OCI-LY7 (cell line): ENCODE data around the gene TTC9C. TPM values are rescaled to one million over a fixed set of nuclear protein-coding genes. Genes with fewer than 3 reads are reported as not detected.

Experiments used
- BruUV-seq: library from RNA; stranded (reverse); fragments of 400-500 nt; replicated peaks from 2 replicates; lab custom pipeline; 2021; lab: Mats Ljungman, UMichigan
- CTCF ChIA-PET: fragments of 300-600 bp; sonication (Branson Sonifier 250); formaldehyde crosslinking; loops from one replicate; lab custom pipeline; 2022; ENCODE audit warnings: antibody characterized with exemption; ENCODE audit not compliant: unreplicated experiment; lab: Charles Lee
- POLR2A ChIA-PET: fragments of 300-600 bp; sonication (Branson Sonifier 250); formaldehyde crosslinking; loops from one replicate; lab custom pipeline; 2022; ENCODE audit warnings: antibody characterized with exemption; lab: Charles Lee
- DNase-seq: peaks from one replicate; pipeline ENCODE4 v3.0.0-alpha.2; 2015; ENCODE audit warnings: low spot score
- H2AFZ ChIP-seq: fragments of 200-600 bp; sonication (generic), shearing (Covaris generic); 2 replicates; pipeline ENCODE4 v1.6.1; 2014; ENCODE audit warnings: mild to moderate bottlenecking, antibody characterized with exemption, low read length, moderate library complexity
- H3K27ac ChIP-seq: fragments of 200-600 bp; sonication (generic); 2 replicates; pipeline ENCODE4 v1.5.1; 2014; ENCODE audit warnings: mixed run types, low read depth, mild to moderate bottlenecking, moderate library complexity, low read length, inconsistent platforms; ENCODE audit not compliant: poor library complexity, severe bottlenecking
- H3K36me3 ChIP-seq: fragments of 200-600 bp; sonication (generic); 2 replicates; pipeline ENCODE4 v1.6.1; 2014; ENCODE audit warnings: mild to moderate bottlenecking, antibody characterized with exemption, low read length, moderate library complexity, mixed read lengths; ENCODE audit not compliant: insufficient read depth
- H3K4me1 ChIP-seq: fragments of 200-600 bp; sonication (generic); 2 replicates; pipeline ENCODE4 v1.5.1; 2014; ENCODE audit warnings: mild to moderate bottlenecking, low read length; ENCODE audit not compliant: insufficient read depth, poor library complexity, severe bottlenecking
- H3K4me2 ChIP-seq: fragments of 200-600 bp; sonication (generic); 2 replicates; pipeline ENCODE4 v1.6.1; 2014; ENCODE audit warnings: mild to moderate bottlenecking, low read length
- H3K4me3 ChIP-seq: fragments of 200-600 bp; sonication (generic); 2 replicates; pipeline ENCODE4 v1.5.1; 2014; ENCODE audit warnings: mild to moderate bottlenecking, low read depth, low read length; ENCODE audit not compliant: poor library complexity, severe bottlenecking
- H3K79me2 ChIP-seq: fragments of 200-600 bp; sonication (generic); 2 replicates; pipeline ENCODE4 v1.6.1; 2016; ENCODE audit warnings: low read depth, mild to moderate bottlenecking, low read length, moderate library complexity, mixed read lengths; ENCODE audit not compliant: insufficient read depth
- H3K9me2 ChIP-seq: fragments of 200-600 bp; sonication (generic); 2 replicates; pipeline ENCODE4 v1.6.1; 2016; ENCODE audit warnings: mild to moderate bottlenecking, low read length, mixed read lengths; ENCODE audit not compliant: insufficient read depth
- H3K9me3 ChIP-seq: fragments of 200-600 bp; sonication (generic); 2 replicates; pipeline ENCODE4 v1.6.1; 2014; ENCODE audit warnings: mild to moderate bottlenecking, mixed run types, low read length, mixed read lengths
- H4K20me1 ChIP-seq: fragments of 200-600 bp; sonication (generic); 2 replicates; pipeline ENCODE4 v1.6.1; 2014; ENCODE audit warnings: mild to moderate bottlenecking, antibody characterized with exemption, low read length, moderate library complexity, mixed read lengths; ENCODE audit not compliant: insufficient read depth
- CTCF ChIP-seq: fragments of 200-600 bp; sonication (generic); conservative IDR thresholded peaks from 2 replicates; pipeline ENCODE4 v1.5.1; 2014; ENCODE audit warnings: mild to moderate bottlenecking, antibody characterized with exemption, low read length, moderate library complexity, mixed read lengths
- EZH2phosphoT487 ChIP-seq: fragments of 200-600 bp; sonication (generic); IDR thresholded peaks from 2 replicates; pipeline ENCODE4 v1.6.1; 2018; ENCODE audit warnings: low read depth, borderline replicate concordance, mild to moderate bottlenecking, mixed run types, antibody characterized with exemption, low read length, moderate library complexity, mixed read lengths
- intact Hi-C: fragments of 100-400 bp; cut with micrococcal nuclease; formaldehyde crosslinking; loops from one replicate; pipeline ENCODE4 v1.10.0; 2022; ENCODE audit not compliant: unreplicated experiment
- total RNA-seq, 2 experiments: library from RNA; depleted of rRNA in 1 of 2; stranded (reverse); fragments of >200 nt in 1 of 2; shearing (Covaris generic) in 1 of 2; gene quantifications; 2 replicates each; pipeline ENCODE4 v1.2.3, GENCODE V29; 2014 to 2022

TTC9C gene
- total RNA-seq, 2 experiments from 2014 or later: 51.7 to 70.2 TPM

- intact Hi-C loops: loop anchor here (2.0 kb wide), 1 partner anchor 19 kb away; the partner anchor contains the start of gene HNRNPUL2
- no TSS peak for BruUV-seq
These were observed 20.9 kb upstream of the TTC9C start, which contains the start of the genes BSCL2 and GNG3 for GRCh38 chr11:62707277-62707861. BSCL2 (minus strand) TSS chr11:62707424; CDS start chr11:62707195, 229 bp downstream. GNG3 (plus strand) TSS chr11:62707676; CDS start chr11:62708296, 620 bp downstream.

DNA sequence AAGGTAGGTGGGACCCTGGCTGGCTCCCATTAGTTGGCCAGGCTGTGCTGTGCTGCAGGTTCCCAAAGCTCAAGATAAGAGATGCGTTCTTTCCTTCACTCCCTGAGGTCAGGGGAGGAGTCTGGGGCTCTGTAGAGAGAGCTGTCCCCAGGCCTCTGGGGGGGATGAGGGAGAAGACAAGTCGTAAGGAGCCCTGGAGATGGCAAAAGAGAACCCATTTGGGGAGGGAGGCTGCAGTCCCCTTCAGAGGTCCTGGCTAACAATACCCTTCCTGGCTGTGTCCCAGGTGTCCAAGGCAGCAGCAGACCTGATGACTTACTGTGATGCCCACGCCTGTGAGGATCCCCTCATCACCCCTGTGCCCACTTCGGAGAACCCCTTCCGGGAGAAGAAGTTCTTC lies 19.9 kb upstream of the TTC9C start:
- H3K9me3 ChIP-seq: no peaks in the 10 kb centered on the region
- H3K36me3 ChIP-seq: peaks cover 93% of the 10 kb centered on the region
- TF ChIP-seq CTCF (no peak), EZH2phosphoT487 (no peak)
- no TSS peak for BruUV-seq
- no peak overlapping the region for H2AFZ ChIP-seq
- no peaks in the 10 kb centered on the region for H4K20me1 ChIP-seq
- H3K79me2 ChIP-seq: no peaks in the 10 kb centered on the region
- H3K9me2 ChIP-seq: no peaks in the 10 kb centered on the region
- peak overlapping the region; percentile 83 for H3K4me2 ChIP-seq
- peak overlapping the region; percentile 73 for H3K27ac ChIP-seq
- H3K4me1 ChIP-seq: peaks cover 52% of the 10 kb centered on the region
- DNase-seq: no peak
- ChIA-PET POLR2A (interaction anchor here (0.5 to 1.6 kb wide), 5 partner anchors 11 to 65 kb away, joined by 3 to 6 read pairs (median 4); partner anchors contain the start of genes C11orf98, CSKMT, HNRNPUL2 and TTC9C), CTCF (no interaction called here)
- peak overlapping the region; percentile 65 for H3K4me3 ChIP-seq
- intact Hi-C loops: no loop called here

More at GRCh38 chr11:62707277-62707861, 20.9 kb upstream of the TTC9C start, which contains the start of the genes BSCL2 and GNG3:
- CTCF ChIA-PET: no interaction called here
- Histone ChIP-seq H3K4me2 (peak within 1 kb of the TSS; percentile 94), H3K9me2 (no peaks in the 10 kb centered on the region), H3K79me2 (no peaks in the 10 kb centered on the region), H3K4me3 (peak within 1 kb of the TSS; percentile 73), H4K20me1 (no peaks in the 10 kb centered on the region), H3K9me3 (no peaks in the 10 kb centered on the region), H3K4me1 (peaks cover 44% of the 10 kb centered on the region), H3K36me3 (peaks cover 93% of the 10 kb centered on the region), H2AFZ (no peak within 1 kb of the TSS), H3K27ac (peak within 1 kb of the TSS; percentile 73)
- no peak for DNase-seq
- POLR2A ChIA-PET: interaction anchor here (0.8 to 1.6 kb wide), 3 partner anchors 20 to 36 kb away, joined by 3 to 5 read pairs (median 3); partner anchors contain the start of genes HNRNPUL2, TTC9C and UQCC3
- no peak for TF ChIP-seq EZH2phosphoT487
- no peak for TF ChIP-seq CTCF
